C4-2B (cell line): Measurements from ENCODE around the gene SRRD.

Experiments
- ZFX ChIP-seq: fragments of 450-650 bp; IDR thresholded peaks from 2 replicates; pipeline ENCODE4 v1.6.1; 2017
- TF ChIP-seq, protein P1 (sequence below): fragments of 450-650 bp; conservative IDR thresholded peaks from 2 replicates; pipeline ENCODE4 v1.5.1; 2017; ENCODE audit warnings: mild to moderate bottlenecking

DNA sequence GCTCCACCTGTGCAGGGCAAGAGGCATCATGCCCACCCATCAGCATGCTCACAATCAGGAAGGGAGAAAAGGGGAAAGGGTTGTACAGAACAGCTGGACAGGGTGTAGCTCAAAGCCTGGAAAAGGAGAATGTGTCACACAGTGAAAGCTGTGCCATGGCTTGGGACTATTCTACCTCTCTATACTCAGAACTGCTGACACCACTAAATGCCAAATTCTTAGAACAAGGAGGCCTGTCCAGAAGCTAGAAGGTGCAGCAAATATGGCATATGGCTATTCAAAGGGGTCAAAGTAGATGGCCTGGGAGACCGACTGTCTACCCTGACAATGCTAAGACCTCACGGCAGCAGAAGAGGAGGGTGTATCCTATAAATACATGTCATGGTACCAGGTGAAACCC is 12.9 kb upstream of the SRRD start:
- TF ChIP-seq ZFX, result no peak
- TF ChIP-seq, protein P1, sequence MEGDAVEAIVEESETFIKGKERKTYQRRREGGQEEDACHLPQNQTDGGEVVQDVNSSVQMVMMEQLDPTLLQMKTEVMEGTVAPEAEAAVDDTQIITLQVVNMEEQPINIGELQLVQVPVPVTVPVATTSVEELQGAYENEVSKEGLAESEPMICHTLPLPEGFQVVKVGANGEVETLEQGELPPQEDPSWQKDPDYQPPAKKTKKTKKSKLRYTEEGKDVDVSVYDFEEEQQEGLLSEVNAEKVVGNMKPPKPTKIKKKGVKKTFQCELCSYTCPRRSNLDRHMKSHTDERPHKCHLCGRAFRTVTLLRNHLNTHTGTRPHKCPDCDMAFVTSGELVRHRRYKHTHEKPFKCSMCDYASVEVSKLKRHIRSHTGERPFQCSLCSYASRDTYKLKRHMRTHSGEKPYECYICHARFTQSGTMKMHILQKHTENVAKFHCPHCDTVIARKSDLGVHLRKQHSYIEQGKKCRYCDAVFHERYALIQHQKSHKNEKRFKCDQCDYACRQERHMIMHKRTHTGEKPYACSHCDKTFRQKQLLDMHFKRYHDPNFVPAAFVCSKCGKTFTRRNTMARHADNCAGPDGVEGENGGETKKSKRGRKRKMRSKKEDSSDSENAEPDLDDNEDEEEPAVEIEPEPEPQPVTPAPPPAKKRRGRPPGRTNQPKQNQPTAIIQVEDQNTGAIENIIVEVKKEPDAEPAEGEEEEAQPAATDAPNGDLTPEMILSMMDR, result no peak
